Hepatic stellate cell (primary cell): ENCODE data around the gene SNCA.

Source experiments
- DNase-seq: peaks from one replicate; pipeline ENCODE4 v3.0.0; 2011; ENCODE audit warnings: low spot score

Gene SNCA

DNA sequence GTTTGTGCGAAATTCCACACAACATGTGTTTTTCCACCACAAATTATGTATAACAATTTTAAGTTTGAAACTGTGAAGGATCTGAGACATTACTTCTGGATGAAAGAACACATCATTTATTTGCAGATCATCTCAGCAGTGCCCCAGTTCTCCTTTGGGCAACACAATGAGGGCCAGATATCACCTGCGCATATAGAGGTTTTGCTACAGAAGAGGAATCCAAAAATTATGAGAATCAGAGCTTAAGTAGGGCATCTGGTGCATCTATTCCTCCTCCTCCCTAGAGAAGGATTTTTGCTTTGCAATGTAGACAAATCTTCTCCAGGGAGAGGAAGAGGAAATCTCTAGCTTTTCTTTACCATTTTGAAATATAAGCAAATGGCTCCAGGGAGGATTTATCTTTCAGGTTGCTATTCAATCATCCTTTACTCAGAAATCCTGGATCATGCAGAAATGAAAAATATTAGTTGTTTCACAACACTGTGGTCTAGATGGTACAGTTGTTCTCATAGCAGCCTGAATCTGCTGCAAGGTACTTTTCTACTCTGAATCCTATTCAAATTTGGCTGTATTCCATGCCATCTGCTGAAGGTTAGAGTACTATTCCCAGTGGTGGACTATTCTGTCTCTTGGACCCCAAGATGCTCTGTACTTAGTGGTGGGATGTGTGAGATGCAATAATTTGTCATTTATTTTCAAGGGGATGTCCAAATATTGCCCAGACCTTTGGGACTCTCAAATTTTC, 132.1 kb downstream of the SNCA start:
- no peak for DNase-seq

DNA sequence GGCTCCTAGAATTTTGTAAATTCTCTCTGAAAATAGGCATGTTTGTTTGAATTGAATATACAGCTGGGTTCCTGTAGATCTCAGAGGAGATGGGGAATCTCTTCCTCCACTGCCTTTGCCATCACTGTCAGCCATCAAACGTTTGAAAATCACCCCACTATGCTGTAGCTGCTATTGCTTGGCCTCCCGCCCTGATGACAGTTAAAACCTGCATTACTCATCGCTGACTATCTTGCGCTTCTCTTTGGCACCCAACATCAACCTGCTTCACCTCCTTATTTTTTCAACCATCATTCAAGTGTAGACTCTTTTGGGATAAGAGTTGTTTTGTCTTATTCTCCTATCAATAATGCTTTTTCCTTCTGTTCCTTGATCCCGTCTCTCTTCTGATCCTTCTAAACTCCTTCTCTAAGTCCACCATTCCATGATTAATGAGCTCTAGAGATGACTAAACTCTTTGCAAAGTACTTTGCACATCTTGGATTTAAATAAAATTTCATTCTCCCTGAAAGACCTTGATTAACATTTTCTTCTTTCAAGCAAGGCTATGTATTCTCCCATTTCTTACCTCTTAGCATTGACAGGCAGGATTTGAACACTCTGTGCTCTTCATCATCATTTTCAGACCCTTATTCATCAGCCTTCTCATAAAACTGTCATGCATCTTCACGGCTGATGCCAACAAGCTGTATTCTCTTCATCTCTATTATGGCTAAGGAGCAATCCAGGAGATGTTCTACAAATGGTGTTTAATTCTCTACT, 133.0 kb downstream of the SNCA start:
- no peak for DNase-seq

DNA sequence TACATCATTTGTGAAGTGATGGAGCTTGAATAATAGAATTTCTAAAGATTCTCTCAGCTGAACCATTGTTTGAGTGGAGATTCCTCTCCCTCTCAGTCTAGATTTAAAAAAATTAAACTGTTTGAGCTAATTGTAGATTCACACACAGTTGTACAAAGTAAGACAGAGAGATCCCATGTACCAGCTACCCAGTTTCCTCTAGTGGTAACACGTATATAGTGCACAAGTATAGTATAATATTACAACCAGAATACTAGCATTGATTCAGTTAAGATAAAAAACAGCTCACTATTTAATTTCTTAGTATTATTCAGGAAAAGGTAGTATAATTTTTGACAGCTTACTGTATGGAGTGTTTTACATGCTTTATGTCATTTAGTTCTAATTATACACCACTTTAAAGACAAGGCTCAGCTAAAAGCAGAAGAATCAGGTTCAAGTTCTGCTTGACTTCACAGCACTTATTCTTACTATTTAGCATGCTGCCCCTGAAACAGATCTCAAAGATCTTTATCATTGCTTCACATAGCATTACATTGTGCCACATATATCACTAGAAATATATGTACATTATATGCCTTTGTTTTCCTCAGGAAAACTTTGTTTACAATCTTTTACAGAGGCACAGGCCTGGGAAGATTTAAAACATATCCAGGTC, 136.1 kb downstream of the SNCA start:
- no peak for DNase-seq

DNA sequence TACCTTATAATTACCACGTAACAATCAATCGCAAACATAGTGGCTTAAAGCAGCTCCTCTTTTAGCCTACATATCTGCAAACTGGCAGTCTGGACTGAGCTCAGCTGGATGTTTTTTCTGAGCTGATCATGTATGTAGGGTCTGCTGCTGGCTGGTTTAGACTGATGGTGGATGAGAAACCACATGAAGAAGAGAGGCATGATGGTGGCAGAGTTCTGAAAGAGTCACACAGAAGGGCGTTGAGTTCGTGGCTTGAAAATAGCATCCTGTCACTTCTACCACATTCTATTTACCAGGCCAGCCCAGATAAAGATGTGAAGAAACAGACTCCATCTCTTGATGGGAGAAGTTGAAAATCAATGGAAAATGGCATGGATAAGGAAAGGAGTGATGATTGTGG, 151.3 kb downstream of the SNCA start:
- no peak for DNase-seq

DNA sequence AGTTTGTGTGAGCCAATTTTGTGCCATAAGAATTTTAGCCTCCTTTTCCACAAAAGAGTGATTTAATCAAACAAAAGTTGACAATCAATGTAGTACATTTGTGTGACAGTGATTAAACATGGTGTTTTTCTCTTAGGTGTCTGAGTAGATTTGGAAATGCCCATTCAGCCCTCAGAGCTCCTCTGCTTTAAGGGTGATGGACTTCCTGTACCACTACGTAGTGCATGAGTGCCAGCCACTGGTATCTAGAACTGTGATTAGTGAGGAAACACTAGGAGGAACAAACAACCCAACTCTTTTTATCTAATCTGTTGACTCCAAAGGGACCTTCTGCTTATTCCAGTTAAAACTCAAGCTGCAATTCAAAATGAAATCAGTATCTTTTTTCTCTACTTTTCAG, 151.7 kb downstream of the SNCA start:
- no peak for DNase-seq

DNA sequence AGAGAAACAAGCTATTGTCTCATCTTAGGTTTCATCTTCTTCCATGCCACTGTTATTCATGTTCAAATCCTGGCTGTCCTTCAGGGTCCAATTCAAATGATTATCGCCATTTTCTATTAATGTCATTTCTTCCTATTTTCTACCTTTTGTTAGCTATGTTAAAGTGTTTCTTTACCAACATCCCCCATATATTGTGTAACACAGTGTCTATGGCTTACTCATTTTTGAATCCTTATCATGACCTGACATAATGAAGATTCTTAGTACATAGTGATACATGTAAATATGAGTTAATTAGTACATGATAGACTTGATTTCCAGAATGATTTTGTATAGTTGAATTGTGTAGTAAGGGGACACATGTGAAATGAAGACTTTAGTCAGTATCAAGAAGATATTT, 152.4 kb downstream of the SNCA start:
- DNase-seq = no peak

DNA sequence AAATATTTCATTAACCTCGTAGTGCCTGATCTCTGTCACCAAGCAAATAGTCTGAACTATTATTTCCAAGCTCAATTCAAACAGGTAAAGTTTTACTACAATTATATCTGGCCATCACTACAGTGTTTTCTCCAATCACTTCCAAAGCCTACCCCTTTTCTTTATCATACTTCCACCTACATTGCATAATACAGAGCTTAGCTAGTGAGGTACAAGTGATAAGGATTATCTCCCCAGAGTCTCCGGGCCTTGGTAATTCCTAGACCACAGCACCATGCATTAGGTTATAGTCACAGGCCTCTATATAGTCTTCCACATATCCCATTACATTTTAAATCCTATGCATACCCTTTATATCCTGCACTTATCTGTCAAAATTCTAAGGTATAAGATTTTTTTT, 154.2 kb downstream of the SNCA start:
- DNase-seq = no peak

DNA sequence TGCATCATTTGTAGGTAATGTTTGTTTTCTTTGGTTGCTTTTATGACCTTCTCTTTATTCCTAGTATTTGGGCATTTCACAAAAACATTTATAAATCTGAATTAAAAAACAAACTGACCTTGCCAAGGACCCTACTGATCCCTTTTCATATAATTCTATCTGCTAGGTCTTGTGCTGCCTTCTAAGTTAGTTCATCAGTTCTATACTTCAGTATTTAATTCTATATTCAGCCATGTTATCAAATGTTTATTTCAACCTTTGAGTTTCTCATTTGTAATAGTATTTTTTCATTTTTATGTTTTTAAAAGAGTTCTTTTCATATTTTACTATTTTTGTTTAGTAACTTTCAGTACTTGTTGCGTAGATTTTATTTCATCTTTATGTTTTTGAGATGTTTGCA, 155.3 kb downstream of the SNCA start:
- no peak for DNase-seq

DNA sequence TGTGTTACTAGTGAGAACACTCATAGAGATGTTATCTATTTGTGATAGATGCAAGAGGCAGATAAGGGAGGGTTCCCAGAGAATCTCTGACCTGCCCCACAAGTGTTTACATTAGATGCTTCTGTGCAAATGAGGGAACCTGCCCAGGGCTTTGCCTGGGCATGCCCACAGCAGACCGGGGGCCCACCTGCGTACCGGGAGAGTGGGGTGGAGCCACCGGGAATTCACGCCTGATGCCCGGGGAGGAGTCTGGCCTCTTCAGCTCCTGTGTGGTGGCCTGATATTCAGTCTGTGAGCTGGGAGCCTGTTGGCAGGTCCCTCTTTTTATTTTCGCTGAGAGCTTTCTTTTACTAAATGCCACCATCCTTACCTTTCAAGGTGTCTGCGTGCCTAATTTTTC, 155.7 kb downstream of the SNCA start:
- no peak for DNase-seq

DNA sequence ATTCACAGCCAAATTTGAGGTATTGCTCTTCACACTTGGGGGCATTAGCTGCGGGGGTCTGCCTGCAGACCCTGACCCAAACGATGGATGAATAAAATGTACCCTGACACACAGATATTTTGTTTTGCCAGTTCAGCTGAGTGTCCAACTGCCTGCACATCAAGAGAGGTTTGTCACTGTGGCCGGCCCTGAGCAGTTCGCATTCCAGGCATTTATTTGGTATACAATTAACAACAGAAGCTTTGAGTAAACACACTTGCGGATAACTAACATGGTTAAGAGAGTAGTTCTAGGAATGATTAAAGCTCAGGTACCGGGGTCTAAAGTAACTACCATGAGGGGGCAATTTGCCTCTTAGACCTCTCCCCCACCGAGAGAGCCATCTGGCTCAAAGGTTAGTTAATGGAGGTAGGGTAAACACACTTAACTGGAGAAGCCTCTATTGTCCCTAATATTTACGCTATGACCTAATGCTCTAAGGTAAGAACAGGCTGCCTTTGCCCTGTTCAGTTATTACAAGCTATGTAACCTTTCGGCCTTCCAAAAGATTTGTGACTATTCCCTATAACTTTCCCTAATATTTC, 162.0 kb downstream of the SNCA start:
- no peak for DNase-seq
